Activated CD8-positive, alpha-beta memory T cell treated with anti-CD3 and anti-CD28 coated beads, Interleukin-2, amount 50 U/mL, for 4 hours (primary cell): Measurements from ENCODE around the gene ACTR10.

Experiments
- DNase-seq: peaks from one replicate; pipeline ENCODE4 v3.0.0-alpha.2; 2020

Gene ACTR10

DNA sequence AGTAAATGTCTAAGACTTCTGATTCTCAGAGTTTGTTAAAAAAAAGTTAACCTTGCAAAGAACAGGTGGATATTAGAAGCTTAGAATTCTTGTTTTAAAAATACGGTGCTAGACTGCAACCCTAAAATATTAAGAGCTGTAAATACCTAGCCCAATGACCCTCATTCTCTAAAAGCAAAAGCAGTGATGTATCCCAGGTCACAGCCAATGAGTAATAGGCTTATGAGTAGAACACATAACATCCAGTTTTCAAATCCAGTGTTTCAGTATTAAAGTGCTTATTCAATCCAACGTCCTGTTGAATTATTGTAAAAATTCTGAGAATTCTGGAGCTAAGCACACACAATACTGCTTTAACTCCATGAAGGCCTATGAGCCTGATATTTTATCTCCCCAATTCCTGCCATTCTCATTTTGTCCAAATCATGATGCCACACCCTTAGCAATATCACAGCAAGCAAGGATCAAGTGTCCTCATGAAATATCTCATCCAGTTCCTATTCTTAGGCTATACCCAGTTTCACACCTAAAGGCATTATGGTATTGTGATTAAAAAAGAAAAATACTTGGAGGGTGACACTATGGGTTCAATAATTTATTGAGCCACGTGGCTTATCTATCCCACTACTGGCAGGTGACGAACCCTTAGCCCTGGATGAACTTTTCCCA is 83.1 kb downstream of the ACTR10 start:
- no peak for DNase-seq

DNA sequence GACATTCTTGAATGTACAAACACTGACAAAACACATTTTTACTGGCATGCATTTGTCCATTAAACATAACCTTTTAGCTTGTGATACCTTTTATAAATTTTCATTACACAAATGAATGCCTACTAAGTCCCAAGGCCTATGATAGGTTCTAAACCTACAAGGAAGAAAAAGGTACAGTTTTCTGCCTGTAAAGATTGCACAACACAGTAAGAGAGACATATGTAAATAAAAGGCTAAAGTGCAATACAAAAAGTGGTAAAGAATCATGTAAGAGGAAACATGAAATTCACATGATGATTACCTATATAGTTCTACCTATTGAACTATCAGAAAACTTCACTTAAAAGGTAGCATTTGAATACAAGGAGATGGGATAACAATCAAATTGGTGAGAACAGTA is 83.8 kb downstream of the ACTR10 start:
- DNase-seq: no peak

DNA sequence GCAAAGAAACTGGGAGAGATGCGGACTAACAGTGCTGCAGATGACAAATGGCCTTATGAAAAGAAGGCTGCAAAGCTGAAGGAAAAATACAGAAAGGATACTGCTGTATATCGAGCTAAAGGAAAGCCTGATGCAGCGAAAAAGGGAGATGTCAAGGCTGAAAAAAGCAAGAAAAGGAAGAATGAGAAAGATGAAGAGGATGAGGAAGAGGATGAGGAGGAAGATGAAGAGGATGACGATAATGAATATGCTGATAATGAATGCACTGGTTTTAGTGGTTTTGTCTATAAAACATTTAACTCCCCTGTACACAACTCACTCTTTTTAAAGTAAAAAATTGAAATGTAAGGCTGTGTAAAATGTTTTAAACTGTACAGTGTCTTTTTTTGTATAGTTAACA is 85.2 kb downstream of the ACTR10 start:
- DNase-seq: no peak
